HG03060 (cell line): ENCODE data around the gene CBL.
"Not testable (repeated sequence)": the region's sequence is repeated elsewhere in the genome, so short reads cannot be mapped to it uniquely, and the experiment has no call there.

ENCODE experiments used
- ATAC-seq: cut with Tn5 transposase; IDR thresholded peaks from one replicate; pipeline ENCODE4 v1.9.1; 2021; ENCODE audit warnings: low read depth, moderate number of reproducible peaks; ENCODE audit not compliant: unreplicated experiment

CBL gene

DNA sequence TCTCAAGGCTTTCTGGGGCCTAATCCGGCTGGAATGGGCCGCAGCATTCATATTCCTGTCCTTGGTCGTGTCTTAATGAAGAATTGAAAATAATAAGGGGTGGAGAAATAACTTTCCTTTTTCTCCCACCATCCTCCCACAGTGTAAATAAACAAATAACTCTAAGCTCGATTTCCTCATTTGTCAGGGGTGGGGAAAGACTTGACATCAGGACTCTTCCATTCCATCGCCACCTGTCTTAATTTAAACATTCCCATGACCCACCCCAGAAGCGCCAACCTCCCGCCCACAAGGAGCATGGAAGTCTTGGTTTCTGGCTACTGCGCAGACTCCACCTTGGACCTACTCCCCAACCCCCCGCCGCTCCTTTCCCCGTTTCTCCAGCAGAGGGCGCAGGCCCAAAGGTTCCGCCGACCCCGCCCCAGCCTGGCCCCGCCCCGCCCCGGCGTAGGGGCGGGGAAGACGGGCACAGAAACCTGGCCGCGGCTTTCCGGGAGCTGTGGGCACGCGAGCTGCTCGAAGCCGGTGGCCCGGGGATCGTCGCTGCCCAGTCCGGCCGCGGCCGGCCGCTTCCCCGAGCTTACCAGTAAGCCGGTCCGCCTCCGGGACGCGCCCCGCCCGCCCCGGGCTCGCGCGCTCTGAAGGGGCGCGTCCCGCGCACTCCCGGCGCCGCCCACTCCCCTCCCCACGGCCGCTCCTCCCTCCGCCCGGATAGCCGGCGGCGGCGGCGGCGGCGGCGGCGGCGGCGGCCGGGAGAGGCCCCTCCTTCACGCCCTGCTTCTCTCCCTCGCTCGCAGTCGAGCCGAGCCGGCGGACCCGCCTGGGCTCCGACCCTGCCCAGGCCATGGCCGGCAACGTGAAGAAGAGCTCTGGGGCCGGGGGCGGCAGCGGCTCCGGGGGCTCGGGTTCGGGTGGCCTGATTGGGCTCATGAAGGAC, at the start of gene CBL:
TSS of gene CBL (plus strand) at position 766 of the 937 bp plus-strand sequence. CDS start at position 845, 79 bp downstream.
- no peak for ATAC-seq

DNA sequence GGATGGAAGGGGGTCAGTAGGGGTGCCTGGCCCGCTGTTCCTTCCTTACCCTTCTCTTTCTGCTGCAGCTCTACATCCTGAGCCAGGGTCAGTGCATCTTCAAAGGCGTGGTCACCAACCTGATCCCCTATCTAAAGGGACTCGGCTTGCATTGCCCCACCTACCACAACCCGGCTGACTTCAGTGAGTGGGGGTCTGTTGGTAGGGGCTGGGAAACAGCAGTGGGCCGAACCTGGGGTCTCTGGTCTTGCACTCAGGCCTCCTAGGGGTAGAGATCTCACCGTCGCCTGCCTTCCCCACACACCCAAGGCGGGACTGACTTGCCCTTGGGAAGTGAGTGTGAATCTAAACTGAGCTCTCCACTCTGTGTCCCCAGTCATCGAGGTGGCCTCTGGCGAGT, 49.6 kb upstream of the CBL start:
- no peak for ATAC-seq

DNA sequence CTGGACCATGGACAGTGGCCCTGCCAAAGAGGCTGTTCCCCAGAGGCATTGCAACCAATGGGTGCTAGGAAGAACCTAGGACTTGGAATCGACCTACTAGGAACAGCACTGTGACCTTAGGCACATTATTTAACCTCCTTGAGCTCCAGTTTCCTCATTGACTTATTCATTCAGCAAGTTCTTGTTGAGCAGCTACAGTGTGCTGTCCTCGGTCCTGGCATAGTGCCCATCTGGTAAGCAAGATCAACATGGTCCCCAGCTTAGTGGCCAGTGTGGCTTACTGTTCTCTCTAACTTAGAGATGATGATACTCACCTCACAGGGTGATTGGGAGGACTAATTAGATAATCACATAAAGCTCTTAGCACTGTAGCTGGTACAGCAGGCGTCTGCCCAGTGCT, 49.1 kb upstream of the CBL start:
- ATAC-seq, result no peak

DNA sequence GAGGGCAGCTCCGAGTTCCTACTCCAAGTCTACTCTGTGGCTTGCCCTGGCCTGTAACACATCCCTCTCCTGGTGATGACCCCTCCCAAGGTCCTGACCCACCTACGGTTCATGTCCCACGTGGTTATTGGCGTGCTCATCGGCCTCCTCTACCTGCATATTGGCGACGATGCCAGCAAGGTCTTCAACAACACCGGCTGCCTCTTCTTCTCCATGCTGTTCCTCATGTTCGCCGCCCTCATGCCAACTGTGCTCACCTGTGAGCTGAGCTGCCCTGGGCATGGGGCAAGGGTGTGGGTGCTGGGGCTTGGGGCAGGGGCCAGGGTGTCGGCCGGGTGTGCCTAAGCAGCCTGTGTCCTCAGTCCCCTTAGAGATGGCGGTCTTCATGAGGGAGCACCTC, 47.7 kb upstream of the CBL start:
- no peak for ATAC-seq

DNA sequence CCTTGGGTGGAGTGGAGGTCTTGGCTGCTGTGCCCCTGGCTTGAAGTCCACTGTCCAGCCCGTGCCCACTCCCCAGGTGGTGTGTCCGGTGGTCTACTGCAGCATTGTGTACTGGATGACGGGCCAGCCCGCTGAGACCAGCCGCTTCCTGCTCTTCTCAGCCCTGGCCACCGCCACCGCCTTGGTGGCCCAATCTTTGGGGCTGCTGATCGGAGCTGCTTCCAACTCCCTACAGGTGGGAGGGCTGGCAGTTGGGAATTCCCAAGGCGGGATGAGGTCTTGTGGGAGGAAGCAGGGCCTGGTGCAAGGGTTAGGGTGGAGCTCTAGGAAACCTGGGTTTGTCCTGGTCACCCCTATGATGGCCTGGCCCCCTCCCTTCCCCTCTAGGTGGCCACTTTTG, 46.0 kb upstream of the CBL start:
- no peak for ATAC-seq

DNA sequence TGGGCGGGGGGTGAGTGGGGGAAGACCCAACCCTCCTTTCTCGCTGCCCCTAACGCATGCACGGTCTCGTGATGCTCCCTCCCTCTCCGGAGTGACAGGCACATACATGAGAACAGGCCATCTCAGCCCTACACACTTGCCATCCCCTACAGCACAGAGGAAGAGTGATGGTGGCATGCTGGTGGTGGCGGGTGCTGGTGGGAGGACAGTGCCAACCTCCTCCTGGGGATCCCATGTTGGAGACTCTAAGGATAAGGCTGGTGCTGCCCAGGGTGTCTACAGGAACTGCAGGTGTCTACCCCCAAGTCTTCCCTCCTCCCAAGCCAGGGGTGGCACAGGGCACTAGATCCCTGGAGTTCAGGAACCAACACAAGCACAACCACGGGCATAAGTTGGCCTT, 44.3 kb upstream of the CBL start:
- ATAC-seq, result no peak

DNA sequence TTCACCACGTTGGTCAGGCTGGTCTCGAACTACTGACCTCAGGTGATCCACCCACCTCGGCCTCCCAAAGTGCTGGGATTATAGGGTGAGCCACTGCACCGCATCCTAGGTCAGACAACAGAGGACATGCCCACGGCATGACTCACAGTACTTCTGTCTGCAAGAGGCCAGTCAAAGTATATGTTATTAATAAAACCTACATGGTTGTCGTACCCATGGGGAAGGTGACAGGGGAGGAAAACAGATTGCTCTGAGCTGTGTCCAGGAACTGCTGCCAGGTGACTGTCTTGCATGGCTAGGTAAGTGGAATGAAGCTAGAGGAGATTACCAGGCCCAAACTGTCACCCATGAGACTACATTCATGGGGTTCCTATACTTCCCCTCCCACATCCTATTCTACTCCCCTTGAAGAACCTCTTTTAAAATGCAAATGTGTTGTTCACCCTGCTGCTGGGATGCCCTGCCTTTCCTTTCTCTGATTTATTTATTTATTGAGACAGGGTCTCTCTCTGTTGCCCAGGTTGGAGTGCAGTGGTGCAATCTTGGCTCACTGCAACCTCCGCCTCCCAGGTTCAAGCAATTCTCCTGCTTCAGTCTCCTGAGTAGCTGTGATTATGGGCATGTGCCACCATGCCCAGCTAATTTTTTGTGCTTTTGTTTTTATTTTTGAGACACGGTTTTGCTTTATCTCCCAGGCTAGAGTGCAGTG, 39.6 kb upstream of the CBL start:
- no peak for ATAC-seq

DNA sequence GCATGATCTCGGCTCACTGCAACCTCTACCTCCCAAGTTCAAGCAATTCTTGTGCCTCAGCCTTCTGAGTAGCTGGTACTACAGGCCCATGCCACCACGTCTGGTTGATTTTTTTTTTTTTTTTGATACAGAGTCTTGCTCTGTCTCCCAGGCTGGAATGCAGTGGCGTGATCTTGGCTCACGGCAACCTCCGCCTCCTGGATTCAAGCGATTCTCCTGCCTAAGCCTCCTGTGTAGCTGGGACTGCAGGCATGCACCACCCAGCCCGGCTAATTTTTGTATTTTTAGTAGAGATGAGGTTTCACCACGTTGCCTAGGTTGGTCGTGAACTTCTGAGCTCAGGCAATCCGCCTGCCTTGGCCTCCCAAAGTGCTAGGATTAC, 39.1 kb upstream of the CBL start:
- ATAC-seq, result not testable (repeated sequence)

DNA sequence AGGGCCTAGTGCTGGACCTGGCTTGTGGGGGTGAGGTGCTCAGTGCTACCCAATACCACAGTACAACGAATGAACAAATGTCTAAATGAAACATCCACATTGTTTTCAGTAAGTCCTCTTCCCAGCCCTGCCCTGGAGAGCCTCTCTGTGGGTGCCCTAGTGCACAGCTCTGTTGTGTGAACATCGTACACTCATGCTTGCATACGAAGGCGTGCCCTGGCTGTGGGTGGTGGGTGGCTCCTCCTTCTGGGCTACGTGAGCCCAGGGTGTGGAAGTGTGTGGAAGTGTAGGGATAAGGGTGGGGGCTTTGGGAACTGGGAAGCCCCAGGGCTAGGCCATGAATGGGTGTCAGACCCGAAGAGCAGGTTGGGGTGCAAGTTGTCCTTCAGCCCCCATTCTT, 38.2 kb upstream of the CBL start:
- ATAC-seq, result no peak

DNA sequence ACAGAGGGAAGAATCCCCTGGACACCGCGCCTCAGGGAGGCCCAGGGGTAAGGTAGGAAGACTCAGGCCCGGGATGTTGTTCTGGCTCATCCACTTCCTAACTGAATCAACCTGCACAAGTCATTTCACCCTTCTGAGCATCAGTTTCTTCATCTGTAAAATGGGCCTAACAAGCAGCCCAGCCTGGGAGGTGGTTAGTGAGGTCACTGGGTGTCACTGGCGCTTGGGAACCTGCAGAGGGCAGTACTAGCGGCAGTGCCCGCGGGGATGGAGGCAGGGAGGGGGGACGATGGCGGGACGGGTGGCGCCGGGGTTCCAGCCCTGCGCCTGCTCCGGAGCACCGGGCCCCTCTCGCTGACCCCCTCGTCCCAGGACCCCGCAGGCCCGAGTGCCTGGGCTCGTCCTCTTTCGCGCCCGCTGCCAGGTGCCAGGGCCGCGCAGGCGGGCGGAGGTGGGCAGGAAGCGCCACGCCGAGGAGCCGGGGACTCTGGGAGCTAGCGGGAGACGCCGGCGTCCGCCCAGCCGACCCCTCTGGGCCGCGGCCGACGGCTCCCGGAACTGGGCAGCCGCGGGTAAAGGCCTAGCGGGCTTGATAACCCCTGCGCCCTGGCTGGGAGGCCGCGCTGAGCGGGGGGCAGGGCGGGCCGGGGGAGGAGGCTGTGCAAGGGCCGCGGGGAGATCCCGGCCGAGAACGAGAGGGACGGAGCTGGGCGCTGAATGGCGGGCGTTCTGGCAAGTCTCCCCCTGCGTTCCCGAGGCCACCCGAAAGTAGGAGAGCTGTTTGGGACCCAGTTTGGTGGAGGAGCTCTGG, 37.5 kb upstream of the CBL start, which contains the start of gene NLRX1:
TSS of gene NLRX1 (plus strand) at position 255 of the 811 bp plus-strand sequence. CDS start 2,679 bp downstream, outside the sequence.
- no peak for ATAC-seq

DNA sequence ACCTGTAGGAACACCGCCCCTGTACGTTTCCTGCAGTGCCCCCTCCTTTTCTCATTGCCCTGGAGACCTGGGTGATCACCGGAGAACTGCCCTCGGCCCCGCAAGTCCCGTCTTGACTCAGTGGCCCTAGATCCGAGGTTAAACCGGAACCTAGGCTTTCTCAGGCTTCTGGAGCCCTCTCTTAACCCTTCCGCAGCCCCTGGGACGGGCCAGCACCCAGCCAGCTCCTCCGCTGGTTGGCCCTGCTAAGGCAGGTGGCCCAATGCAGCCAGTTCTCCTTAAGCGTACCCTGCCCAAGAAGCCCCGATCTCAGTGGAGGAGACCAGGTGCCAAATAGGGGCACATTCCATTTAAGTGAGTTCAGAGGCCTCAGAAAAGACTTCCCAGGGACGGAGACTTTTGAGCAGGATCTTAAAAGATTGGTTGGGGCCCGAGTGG, 36.8 kb upstream of the CBL start:
- ATAC-seq, result no peak

DNA sequence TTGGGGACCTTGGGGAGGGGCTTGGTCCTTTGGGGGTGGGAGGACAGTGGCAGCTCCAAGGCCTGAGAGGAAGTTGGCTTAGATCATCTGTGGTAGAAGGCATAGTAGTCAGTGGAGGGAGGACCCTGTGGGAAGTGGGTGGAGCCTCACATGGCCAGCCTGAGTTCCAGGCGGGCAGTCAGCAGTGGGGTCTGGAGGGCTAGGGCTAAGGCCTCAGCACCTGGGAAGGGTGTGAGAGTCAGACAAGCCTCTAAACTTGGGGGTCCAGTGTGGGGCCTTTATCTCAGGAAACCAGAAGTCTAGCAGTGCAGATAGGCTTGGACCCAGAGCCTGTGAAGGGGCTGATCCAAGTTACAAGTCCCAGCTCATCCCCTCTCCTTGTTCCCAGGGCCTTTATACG, 33.6 kb upstream of the CBL start:
- no peak for ATAC-seq

DNA sequence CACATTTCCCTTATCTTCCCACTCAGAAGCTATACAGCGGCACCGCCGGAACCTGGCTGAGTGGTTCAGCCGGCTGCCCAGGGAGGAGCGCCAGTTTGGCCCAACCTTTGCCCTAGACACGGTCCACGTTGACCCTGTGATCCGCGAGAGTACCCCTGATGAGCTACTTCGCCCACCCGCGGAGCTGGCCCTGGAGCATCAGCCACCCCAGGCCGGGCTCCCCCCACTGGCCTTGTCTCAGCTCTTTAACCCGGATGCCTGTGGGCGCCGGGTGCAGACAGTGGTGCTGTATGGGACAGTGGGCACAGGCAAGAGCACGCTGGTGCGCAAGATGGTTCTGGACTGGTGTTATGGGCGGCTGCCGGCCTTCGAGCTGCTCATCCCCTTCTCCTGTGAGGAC, 32.7 kb upstream of the CBL start:
- ATAC-seq, result no peak

DNA sequence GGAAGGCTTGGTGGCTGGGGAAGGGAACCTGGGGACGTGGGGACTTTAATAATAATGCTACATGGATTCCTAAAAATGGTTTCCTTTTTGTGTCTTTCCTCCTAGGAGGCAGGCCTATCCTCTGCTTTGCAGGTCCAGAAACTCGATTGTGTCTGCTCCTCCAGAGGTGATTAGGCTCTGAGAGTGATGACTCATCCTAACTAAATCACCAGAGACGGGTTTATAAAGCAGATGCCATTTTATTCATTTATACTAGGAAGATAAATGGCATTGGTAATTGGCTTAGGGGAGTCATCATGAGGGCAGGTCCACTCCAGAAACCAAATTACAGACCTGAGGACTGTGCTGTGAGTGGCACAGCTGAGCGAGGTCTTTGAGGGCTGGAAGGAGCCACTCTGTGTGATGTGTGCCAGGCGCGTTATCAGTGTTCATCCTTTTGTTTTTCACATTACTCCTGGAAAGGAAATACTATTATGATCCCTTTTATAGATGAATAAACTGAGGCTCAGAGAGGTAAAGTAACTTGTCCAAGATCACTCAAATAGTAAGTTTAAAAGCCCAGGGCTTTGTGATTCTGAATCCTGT, 30.6 kb upstream of the CBL start:
- ATAC-seq, result no peak

DNA sequence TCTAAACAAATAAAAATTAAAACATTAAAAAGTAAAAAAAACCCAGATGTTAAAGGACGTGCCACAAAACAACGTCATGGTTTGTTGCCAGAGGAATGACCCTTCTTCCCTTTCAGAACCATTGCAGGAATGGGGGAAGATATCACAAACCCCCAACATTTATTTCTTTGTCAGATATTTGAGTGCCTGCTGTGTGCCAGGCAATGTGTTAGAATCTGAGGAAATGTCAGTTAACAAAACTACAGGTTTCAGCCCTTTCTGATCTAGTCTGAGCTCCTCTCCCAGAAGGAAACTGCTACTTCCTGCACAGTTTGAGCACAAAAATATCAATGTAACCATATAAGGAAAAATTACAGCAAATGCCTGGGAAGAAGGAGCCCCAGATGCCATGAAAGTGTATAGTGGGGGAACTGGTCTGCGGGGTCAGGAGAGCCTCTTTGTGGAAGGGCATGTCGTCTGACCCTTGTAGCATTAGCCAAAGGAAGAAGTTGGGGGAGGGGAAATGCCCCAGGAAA, 27.9 kb upstream of the CBL start:
- no peak for ATAC-seq

DNA sequence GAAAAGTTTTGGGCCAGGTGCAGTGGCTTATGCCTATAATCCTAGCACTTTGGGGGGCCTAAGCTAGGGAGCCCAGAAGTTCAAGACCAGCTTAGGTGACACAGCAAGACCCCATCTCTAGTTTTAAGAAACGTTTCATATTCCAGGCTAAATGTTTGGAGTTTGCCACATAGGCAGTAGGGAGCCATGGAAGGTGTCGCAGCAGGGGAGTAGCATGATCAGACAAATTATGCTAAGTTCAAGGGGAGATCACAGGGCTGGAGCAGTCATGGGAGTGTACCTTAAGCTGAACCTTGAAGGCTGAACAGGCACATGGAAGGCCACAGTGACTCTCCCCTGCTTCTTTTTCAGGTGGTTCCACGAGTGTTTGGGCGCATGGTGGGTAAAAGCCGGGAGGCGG, 26.8 kb upstream of the CBL start:
- no peak for ATAC-seq

DNA sequence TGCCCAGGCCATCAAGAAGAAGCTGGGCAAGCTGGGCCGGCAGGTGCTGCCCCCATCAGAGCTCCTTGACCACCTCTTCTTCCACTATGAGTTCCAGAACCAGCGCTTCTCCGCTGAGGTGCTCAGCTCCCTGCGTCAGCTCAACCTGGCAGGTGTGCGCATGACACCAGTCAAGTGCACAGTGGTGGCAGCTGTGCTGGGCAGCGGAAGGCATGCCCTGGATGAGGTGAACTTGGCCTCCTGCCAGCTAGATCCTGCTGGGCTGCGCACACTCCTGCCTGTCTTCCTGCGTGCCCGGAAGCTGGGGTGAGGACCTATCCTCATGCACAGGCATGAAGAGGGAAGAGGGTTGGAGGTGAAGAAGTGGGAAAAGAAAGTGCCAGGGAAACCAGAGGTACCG, 26.2 kb upstream of the CBL start:
- no peak for ATAC-seq

DNA sequence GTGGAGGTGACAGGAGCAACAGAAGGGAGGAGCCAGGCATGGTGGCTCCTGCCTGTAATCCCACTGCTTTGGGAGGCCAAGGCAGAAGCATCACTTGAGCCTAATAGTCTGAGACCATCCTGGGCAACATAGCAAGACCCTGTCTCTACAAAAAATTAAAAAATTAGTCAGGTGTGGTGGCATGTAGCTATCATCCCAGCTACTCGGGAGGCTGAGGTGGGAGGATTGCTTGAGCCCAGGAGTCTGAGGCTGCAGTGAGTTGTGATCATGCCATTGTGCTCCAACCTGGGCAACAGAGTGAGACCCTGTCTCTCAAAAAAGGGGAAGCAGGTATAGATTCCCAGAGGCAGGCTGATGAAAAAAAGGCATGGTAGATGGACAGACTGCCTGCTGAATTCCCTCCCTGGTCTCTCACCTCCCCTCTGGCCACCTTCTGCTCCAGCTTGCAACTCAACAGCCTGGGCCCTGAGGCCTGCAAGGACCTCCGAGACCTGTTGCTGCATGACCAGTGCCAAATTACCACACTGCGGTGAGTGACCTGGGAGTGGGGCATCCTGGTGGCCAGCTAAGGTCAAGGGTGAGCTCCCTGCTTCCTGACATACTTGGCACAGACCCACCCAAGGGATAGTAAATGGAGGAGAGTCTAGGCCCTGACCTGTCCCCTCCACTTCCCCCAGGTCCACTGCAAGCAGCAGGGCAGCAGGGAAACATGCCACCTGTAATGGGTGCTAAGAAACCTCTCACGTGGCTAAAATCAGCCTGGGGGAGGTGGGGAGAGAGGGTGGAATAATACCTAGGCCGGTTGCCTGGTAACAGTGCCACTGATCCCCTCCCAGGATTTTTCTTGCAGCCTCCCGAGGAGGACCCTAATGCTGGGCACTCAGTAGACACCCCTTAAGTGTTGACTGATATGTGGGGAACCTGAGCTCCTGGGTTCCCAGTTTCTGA, 25.1 kb upstream of the CBL start:
- no peak for ATAC-seq
